Natural killer cell (primary cell): ENCODE results near the gene MORN1. TPM values are rescaled to one million over a fixed set of nuclear protein-coding genes. Genes with fewer than 3 reads are reported as not detected.
A peak's percentile ranks its signal among the peaks of the same experiment; 100 is the strongest.

Experiments used
- ATAC-seq, 3 donors: fragments of 150-1000 bp in 2 of 3; fragments of 200-7000 bp in 1 of 3; cut with Tn5 transposase; 1 replicate in 1 of 3; 2 replicates in 2 of 3; pipeline ENCODE4 v1.10.0; 2021; ENCODE audit warnings: mild to moderate bottlenecking in 2 of 3, moderate library complexity in 2 of 3
- DNase-seq, 2 donors: peaks; one replicate each; pipeline versions ENCODE4 v3.0.0 to v3.0.0-alpha.2; 2013 to 2021; ENCODE audit warnings: mixed read lengths in 1 of 2
- H3K27ac ChIP-seq: one replicate; pipeline ENCODE4 v1.5.1; 2013; ENCODE audit warnings: mild to moderate bottlenecking, low read length
- H3K27me3 ChIP-seq: one replicate; pipeline ENCODE4 v1.6.1; 2013; ENCODE audit warnings: low read length; ENCODE audit not compliant: control insufficient read depth, insufficient read depth
- H3K36me3 ChIP-seq: one replicate; pipeline ENCODE4 v1.6.1; 2013; ENCODE audit warnings: low read length; ENCODE audit not compliant: control insufficient read depth, insufficient read depth
- H3K4me1 ChIP-seq: one replicate; pipeline ENCODE4 v1.6.1; 2013; ENCODE audit warnings: low read length; ENCODE audit not compliant: control insufficient read depth, insufficient read depth
- H3K4me3 ChIP-seq: one replicate; pipeline ENCODE4 v1.5.1; 2013; ENCODE audit warnings: low read length
- H3K9me3 ChIP-seq: one replicate; pipeline ENCODE4 v1.6.1; 2013; ENCODE audit warnings: low read length; ENCODE audit not compliant: control insufficient read depth, insufficient read depth
- H3K27ac Mint-ChIP-seq, 2 donors: one replicate each; pipeline ENCODE4 v1.8.0; 2022; ENCODE audit warnings: mild to moderate bottlenecking in 2 of 2, mixed read lengths in 2 of 2, moderate library complexity in 1 of 2
- H3K27me3 Mint-ChIP-seq, 2 donors: one replicate each; pipeline ENCODE4 v1.8.0; 2022; ENCODE audit warnings: low read depth in 2 of 2, mixed read lengths in 2 of 2
- H3K36me3 Mint-ChIP-seq: one replicate; pipeline ENCODE4 v1.8.0; 2022; ENCODE audit warnings: mixed read lengths
- H3K4me1 Mint-ChIP-seq, 2 donors: one replicate each; pipeline ENCODE4 v1.8.0; 2022; ENCODE audit warnings: mixed read lengths in 2 of 2
- H3K4me3 Mint-ChIP-seq: one replicate; pipeline ENCODE4 v1.8.0; 2022; ENCODE audit warnings: mild to moderate bottlenecking, moderate library complexity, mixed read lengths
- H3K9me3 Mint-ChIP-seq, 2 donors: one replicate each; pipeline ENCODE4 v1.8.0; 2022; ENCODE audit warnings: mixed read lengths in 2 of 2
- CTCF ChIP-seq: fragments of 200-600 bp; IDR thresholded peaks from one replicate; pipeline ENCODE4 v1.8.0; 2022; ENCODE audit warnings: antibody characterized with exemption
- WGBS: methylation state at CpG from one replicate; pipeline ENCODE4 v1.1.7; 2013; ENCODE audit warnings: missing lambda C conversion rate; ENCODE audit not compliant: insufficient coverage; 5-methylcytosine and 5-hydroxymethylcytosine counted together
- intact Hi-C: fragments of 100-400 bp; cut with micrococcal nuclease; formaldehyde crosslinking; loops from one replicate; pipeline ENCODE4 v1.14.2; 2022
- total RNA-seq, 4 donors: library from RNA; stranded (reverse); fragments of 120-200 nt in 1 of 4; gene quantifications; one replicate each; pipeline versions ENCODE4 v1.2.3 to v1.2.4, GENCODE V29; 2013 to 2022

Gene MORN1
- total RNA-seq, 3 donors from 2014 or later (not counting 1 experiment from before 2014, with no cell fraction given): 8.0 to 9.3 (median 8.8) TPM

GRCh38 chr1:2277741-2278488 is 113.4 kb downstream of the MORN1 start:
- intact Hi-C loops: no loop called here
- peaks cover 2% of the 10 kb centered on the region for H3K36me3 ChIP-seq
- TF ChIP-seq CTCF: no peak
- peak in 2 of 3 donors; percentile 7 to 19 for ATAC-seq
- no peaks in the 10 kb centered on the region for H3K9me3 ChIP-seq
- no peaks in the 10 kb centered on the region for H3K27me3 ChIP-seq
- Mint-ChIP-seq H3K27me3 (no peaks in the 10 kb centered on the region), H3K27ac (peak overlapping the region; percentile 9 to 57), H3K9me3 (no peaks in the 10 kb centered on the region), H3K4me3 (no peak overlapping the region), H3K36me3 (no peaks in the 10 kb centered on the region), H3K4me1 (peaks cover 16 to 33% of the 10 kb centered on the region in 2 donors)
- WGBS: 97% methylated on average over 25 of the region's 25 CpGs
- H3K27ac ChIP-seq: no peak overlapping the region
- no peak for DNase-seq
- no peak overlapping the region for H3K4me3 ChIP-seq
- H3K4me1 ChIP-seq: peaks cover 52% of the 10 kb centered on the region

- WGBS: 94% methylated on average over 11 of the region's 12 CpGs
- Mint-ChIP-seq H3K9me3 (no peaks in the 10 kb centered on the region), H3K4me1 (peaks cover 16 to 33% of the 10 kb centered on the region in 2 donors), H3K27ac (peak overlapping the region; percentile 42 to 57), H3K4me3 (no peak overlapping the region), H3K36me3 (no peaks in the 10 kb centered on the region), H3K27me3 (no peaks in the 10 kb centered on the region)
- Histone ChIP-seq H3K9me3 (no peaks in the 10 kb centered on the region), H3K27me3 (no peaks in the 10 kb centered on the region), H3K4me1 (peaks cover 57% of the 10 kb centered on the region), H3K36me3 (peaks cover 2% of the 10 kb centered on the region), H3K4me3 (no peak overlapping the region), H3K27ac (no peak overlapping the region)
- no peak for TF ChIP-seq CTCF
- DNase-seq (no peak), ATAC-seq (no peak)
- intact Hi-C loops: no loop called here
Observed at GRCh38 chr1:2276803-2277580, 114.4 kb downstream of the MORN1 start.

DNA sequence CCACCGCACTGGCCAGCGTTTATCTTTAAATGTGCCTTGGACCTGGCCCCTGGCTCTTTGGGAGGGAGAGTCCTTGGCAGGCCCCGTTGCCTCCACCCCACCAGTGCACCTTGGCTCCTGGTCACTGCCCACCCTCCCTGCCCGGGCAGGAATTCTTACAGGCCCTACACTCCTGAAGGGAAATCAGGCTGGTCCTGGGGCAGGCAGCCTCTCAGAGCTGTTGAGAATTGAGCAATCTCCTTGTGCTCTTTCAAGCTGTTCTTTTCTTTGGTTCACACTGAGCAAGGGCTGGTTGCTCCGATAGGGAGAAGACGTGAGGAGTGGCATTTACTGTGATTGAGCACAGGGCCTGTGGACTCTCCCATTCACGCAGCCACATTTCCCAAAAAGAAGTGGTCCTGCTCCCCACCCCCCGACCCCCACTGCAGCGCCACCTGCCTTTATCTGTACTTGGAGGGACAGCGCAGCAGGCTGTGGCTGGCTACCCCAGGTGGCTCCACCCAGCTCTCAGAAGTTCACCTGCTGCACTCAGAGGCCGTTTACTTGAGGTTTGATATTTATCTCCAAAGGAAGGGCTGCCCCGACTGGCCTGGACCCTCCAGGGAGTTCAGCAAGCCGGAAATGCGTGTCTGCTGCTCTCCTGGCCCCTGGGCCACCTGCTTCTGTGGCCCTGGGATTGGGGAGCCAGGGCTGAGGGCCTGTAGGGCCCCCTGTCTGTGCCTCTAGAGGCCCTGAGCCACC is 115.4 kb downstream of the MORN1 start:
- no peaks in the 10 kb centered on the region for H3K36me3 Mint-ChIP-seq
- peak overlapping the region; percentile 42 to 57 for H3K27ac Mint-ChIP-seq
- peaks cover 67% of the 10 kb centered on the region for H3K4me1 ChIP-seq
- no peaks in the 10 kb centered on the region for H3K27me3 Mint-ChIP-seq
- peaks cover 16 to 33% of the 10 kb centered on the region in 2 donors for H3K4me1 Mint-ChIP-seq
- H3K9me3 ChIP-seq: no peaks in the 10 kb centered on the region
- no peak for DNase-seq
- no peaks in the 10 kb centered on the region for H3K9me3 Mint-ChIP-seq
- intact Hi-C loops: no loop called here
- no peak overlapping the region for H3K4me3 ChIP-seq
- H3K27me3 ChIP-seq: no peaks in the 10 kb centered on the region
- H3K27ac ChIP-seq: no peak overlapping the region
- H3K4me3 Mint-ChIP-seq: no peak overlapping the region
- H3K36me3 ChIP-seq: peaks cover 2% of the 10 kb centered on the region
- WGBS: 56% methylated on average over 14 of the region's 14 CpGs
- ATAC-seq: peak in 1 of 3 donors; percentile 12
- TF ChIP-seq CTCF: no peak
